PC-3 (cell line): ENCODE results near the gene ANGPTL7.

Experiments
- EZH2 ChIP-seq: fragments of 300-600 bp; sonication (generic); IDR thresholded peaks from one replicate; pipeline ENCODE4 v1.6.1; 2017; ENCODE audit warnings: antibody characterized with exemption, mild to moderate bottlenecking, low read length; ENCODE audit not compliant: unreplicated experiment
- EZH2phosphoT487 ChIP-seq: fragments of 300-600 bp; sonication (generic); IDR thresholded peaks from 2 replicates; pipeline ENCODE4 v1.6.1; 2018; ENCODE audit warnings: mild to moderate bottlenecking, antibody characterized with exemption, low read length, borderline replicate concordance
- TF ChIP-seq, protein P1 (sequence below): fragments of 300-600 bp; sonication (generic); conservative IDR thresholded peaks from 2 replicates; pipeline ENCODE4 v1.5.1; 2017; ENCODE audit warnings: antibody characterized with exemption, low read depth, mild to moderate bottlenecking, low read length

DNA sequence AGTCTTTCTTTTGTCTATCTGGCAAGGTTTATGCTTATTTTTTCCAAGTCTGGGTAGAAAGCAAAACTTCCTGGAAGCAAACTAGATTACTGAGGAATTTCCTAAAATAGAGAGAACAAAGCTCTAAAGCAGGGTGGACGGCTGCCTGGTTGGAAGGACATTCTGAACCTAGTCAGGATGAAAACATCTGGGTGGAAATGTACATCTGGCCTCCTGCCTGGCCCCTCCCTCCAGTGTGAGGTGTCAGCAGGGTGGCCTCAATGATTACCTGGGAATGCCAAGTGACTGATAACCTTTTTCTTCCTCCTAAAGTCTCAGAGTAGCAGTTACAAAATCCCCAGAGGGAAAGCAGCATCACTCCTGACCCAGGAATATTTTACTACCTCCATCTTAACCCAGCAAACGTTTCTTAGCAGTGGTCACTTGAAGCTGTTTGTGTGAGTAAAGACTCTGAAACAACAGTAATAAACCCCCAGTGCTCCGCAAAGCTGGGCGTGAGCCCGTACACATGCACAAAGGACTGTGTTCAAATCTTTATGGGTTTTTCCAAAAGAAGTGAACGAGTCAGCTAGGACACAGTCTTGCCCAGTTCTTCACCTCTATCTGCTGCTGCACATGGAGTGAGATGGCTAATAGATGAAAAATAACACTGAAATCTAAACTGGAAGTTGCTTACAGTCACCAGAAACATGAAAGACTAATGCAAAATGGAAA, 18.9 kb downstream of the ANGPTL7 start:
- TF ChIP-seq, protein P1, sequence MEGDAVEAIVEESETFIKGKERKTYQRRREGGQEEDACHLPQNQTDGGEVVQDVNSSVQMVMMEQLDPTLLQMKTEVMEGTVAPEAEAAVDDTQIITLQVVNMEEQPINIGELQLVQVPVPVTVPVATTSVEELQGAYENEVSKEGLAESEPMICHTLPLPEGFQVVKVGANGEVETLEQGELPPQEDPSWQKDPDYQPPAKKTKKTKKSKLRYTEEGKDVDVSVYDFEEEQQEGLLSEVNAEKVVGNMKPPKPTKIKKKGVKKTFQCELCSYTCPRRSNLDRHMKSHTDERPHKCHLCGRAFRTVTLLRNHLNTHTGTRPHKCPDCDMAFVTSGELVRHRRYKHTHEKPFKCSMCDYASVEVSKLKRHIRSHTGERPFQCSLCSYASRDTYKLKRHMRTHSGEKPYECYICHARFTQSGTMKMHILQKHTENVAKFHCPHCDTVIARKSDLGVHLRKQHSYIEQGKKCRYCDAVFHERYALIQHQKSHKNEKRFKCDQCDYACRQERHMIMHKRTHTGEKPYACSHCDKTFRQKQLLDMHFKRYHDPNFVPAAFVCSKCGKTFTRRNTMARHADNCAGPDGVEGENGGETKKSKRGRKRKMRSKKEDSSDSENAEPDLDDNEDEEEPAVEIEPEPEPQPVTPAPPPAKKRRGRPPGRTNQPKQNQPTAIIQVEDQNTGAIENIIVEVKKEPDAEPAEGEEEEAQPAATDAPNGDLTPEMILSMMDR = no peak
- no peak for TF ChIP-seq EZH2phosphoT487
- no peak for TF ChIP-seq EZH2
